Testis (tissue), 2 donors: ENCODE measurements around the gene PNPLA2.

ENCODE experiments used
- POLR2A ChIP-seq: fragments of 450-650 bp; IDR thresholded peaks from one replicate; pipeline ENCODE4 v1.6.1; 2017; ENCODE audit warnings: antibody characterized with exemption, mild to moderate bottlenecking, moderate library complexity
- TF ChIP-seq, protein P1 (sequence below), 3 experiments: fragments of 450-650 bp in 2 of 3; fragments of 200-600 bp in 1 of 3; sonication (generic) in 1 of 3; IDR thresholded peaks; one replicate each; pipeline ENCODE4 v1.5.1; 2016 to 2019; ENCODE audit warnings: antibody characterized with exemption in 3 of 3, mild to moderate bottlenecking in 2 of 3, moderate library complexity in 1 of 3

- TF ChIP-seq, protein P1, sequence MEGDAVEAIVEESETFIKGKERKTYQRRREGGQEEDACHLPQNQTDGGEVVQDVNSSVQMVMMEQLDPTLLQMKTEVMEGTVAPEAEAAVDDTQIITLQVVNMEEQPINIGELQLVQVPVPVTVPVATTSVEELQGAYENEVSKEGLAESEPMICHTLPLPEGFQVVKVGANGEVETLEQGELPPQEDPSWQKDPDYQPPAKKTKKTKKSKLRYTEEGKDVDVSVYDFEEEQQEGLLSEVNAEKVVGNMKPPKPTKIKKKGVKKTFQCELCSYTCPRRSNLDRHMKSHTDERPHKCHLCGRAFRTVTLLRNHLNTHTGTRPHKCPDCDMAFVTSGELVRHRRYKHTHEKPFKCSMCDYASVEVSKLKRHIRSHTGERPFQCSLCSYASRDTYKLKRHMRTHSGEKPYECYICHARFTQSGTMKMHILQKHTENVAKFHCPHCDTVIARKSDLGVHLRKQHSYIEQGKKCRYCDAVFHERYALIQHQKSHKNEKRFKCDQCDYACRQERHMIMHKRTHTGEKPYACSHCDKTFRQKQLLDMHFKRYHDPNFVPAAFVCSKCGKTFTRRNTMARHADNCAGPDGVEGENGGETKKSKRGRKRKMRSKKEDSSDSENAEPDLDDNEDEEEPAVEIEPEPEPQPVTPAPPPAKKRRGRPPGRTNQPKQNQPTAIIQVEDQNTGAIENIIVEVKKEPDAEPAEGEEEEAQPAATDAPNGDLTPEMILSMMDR (IDR thresholded peaks at IDR 0.05): no peak
- TF ChIP-seq POLR2A: no peak
These were observed 54.1 kb downstream of the PNPLA2 start for GRCh38 chr11:872799-873198.
